ENCODE data around the gene LSM4.
"Not testable (repeated sequence)": the region's sequence is repeated elsewhere in the genome, so short reads cannot be mapped to it uniquely, and the experiment has no call there.

The LSM4 gene

GRCh38 chr19:18333680-18334079 is 10.8 kb upstream of the LSM4 start:
- H3K27me3 ChIP-seq (ENCODE audit: insufficient read depth, low read length), result no peaks in the 10 kb centered on the region
- H3K9me3 ChIP-seq (ENCODE audit: low read length), result no peaks in the 10 kb centered on the region
- no peak overlapping the region for H3K4me3 ChIP-seq (ENCODE audit: low read length)
- H3K36me3 ChIP-seq (ENCODE audit: insufficient read depth, low read length), result no peaks in the 10 kb centered on the region
- no peak overlapping the region for H2AFZ ChIP-seq (ENCODE audit: low read depth, low read length)
- H3K4me1 ChIP-seq (ENCODE audit: insufficient read depth, low read length), result peaks cover 6% of the 10 kb centered on the region

GRCh38 chr19:18332917-18333530 is 10.1 kb upstream of the LSM4 start:
- H2AFZ ChIP-seq (ENCODE audit: low read depth, low read length), result no peak overlapping the region
- peaks cover 7% of the 10 kb centered on the region for H3K4me1 ChIP-seq (ENCODE audit: insufficient read depth, low read length)
- no peaks in the 10 kb centered on the region for H3K9me3 ChIP-seq (ENCODE audit: low read length)
- H3K4me3 ChIP-seq (ENCODE audit: low read length), result no peak overlapping the region
- H3K36me3 ChIP-seq (ENCODE audit: insufficient read depth, low read length), result no peaks in the 10 kb centered on the region
- H3K27me3 ChIP-seq (ENCODE audit: insufficient read depth, low read length), result no peaks in the 10 kb centered on the region

GRCh38 chr19:18330868-18331267 is 8.0 kb upstream of the LSM4 start:
- H3K4me1 ChIP-seq (ENCODE audit: insufficient read depth, low read length), result peaks cover 7% of the 10 kb centered on the region
- H3K4me3 ChIP-seq (ENCODE audit: low read length), result no peak overlapping the region
- no peak overlapping the region for H2AFZ ChIP-seq (ENCODE audit: low read depth, low read length)
- H3K36me3 ChIP-seq (ENCODE audit: insufficient read depth, low read length), result no peaks in the 10 kb centered on the region
- H3K9me3 ChIP-seq (ENCODE audit: low read length), result no peaks in the 10 kb centered on the region
- no peaks in the 10 kb centered on the region for H3K27me3 ChIP-seq (ENCODE audit: insufficient read depth, low read length)

GRCh38 chr19:18329035-18329376 is 6.1 kb upstream of the LSM4 start:
- Histone ChIP-seq H3K27me3 (ENCODE audit: insufficient read depth, low read length) (no peaks in the 10 kb centered on the region), H3K4me3 (ENCODE audit: low read length) (peak overlapping the region; percentile 43), H3K4me1 (ENCODE audit: insufficient read depth, low read length) (peaks cover 7% of the 10 kb centered on the region), H3K36me3 (ENCODE audit: insufficient read depth, low read length) (no peaks in the 10 kb centered on the region), H3K9me3 (ENCODE audit: low read length) (no peaks in the 10 kb centered on the region), H2AFZ (ENCODE audit: low read depth, low read length) (peak overlapping the region; percentile 66)

- H3K27me3 ChIP-seq (ENCODE audit: insufficient read depth, low read length), result no peaks in the 10 kb centered on the region
- H3K4me1 ChIP-seq (ENCODE audit: insufficient read depth, low read length), result peaks cover 11% of the 10 kb centered on the region
- peak overlapping the region; percentile 66 for H2AFZ ChIP-seq (ENCODE audit: low read depth, low read length)
- peak overlapping the region; percentile 43 for H3K4me3 ChIP-seq (ENCODE audit: low read length)
- no peaks in the 10 kb centered on the region for H3K36me3 ChIP-seq (ENCODE audit: insufficient read depth, low read length)
- H3K9me3 ChIP-seq (ENCODE audit: low read length), result no peaks in the 10 kb centered on the region
Measured at GRCh38 chr19:18328340-18329034, 5.6 kb upstream of the LSM4 start.

- H3K27me3 ChIP-seq (ENCODE audit: insufficient read depth, low read length), result no peaks in the 10 kb centered on the region
- no peaks in the 10 kb centered on the region for H3K9me3 ChIP-seq (ENCODE audit: low read length)
- H3K36me3 ChIP-seq (ENCODE audit: insufficient read depth, low read length), result no peaks in the 10 kb centered on the region
- peaks cover 19% of the 10 kb centered on the region for H3K4me1 ChIP-seq (ENCODE audit: insufficient read depth, low read length)
- no peak overlapping the region for H3K4me3 ChIP-seq (ENCODE audit: low read length)
- no peak overlapping the region for H2AFZ ChIP-seq (ENCODE audit: low read depth, low read length)
Measured at GRCh38 chr19:18326772-18327171, 3.9 kb upstream of the LSM4 start.

GRCh38 chr19:18324373-18324731 is 1.5 kb upstream of the LSM4 start:
- H2AFZ ChIP-seq (ENCODE audit: low read depth, low read length); H3K27me3 ChIP-seq (ENCODE audit: insufficient read depth, low read length); H3K36me3 ChIP-seq (ENCODE audit: insufficient read depth, low read length); H3K4me3 ChIP-seq (ENCODE audit: low read length); H3K9me3 ChIP-seq (ENCODE audit: low read length): not testable (repeated sequence)
- peaks cover 26% of the 10 kb centered on the region for H3K4me1 ChIP-seq (ENCODE audit: insufficient read depth, low read length)

- no peaks in the 10 kb centered on the region for H3K9me3 ChIP-seq (ENCODE audit: low read length)
- H3K36me3 ChIP-seq (ENCODE audit: insufficient read depth, low read length), result peaks cover 5% of the 10 kb centered on the region
- peak overlapping the region; percentile 95 for H3K4me3 ChIP-seq (ENCODE audit: low read length)
- peak overlapping the region; percentile 49 for H2AFZ ChIP-seq (ENCODE audit: low read depth, low read length)
- peaks cover 19% of the 10 kb centered on the region for H3K4me1 ChIP-seq (ENCODE audit: insufficient read depth, low read length)
- H3K27me3 ChIP-seq (ENCODE audit: insufficient read depth, low read length), result no peaks in the 10 kb centered on the region
Measured at GRCh38 chr19:18322318-18322758, 538 bp downstream of the LSM4 start.

- no peaks in the 10 kb centered on the region for H3K9me3 ChIP-seq (ENCODE audit: low read length)
Measured at GRCh38 chr19:18321734-18322102, 1.2 kb downstream of the LSM4 start.

GRCh38 chr19:18320865-18321733 is 1.8 kb downstream of the LSM4 start:
- Histone ChIP-seq H3K9me3 (ENCODE audit: low read length) (no peaks in the 10 kb centered on the region), H3K36me3 (ENCODE audit: insufficient read depth, low read length) (peaks cover 5% of the 10 kb centered on the region), H2AFZ (ENCODE audit: low read depth, low read length) (no peak overlapping the region), H3K27me3 (ENCODE audit: insufficient read depth, low read length) (no peaks in the 10 kb centered on the region), H3K4me1 (ENCODE audit: insufficient read depth, low read length) (peaks cover 19% of the 10 kb centered on the region), H3K4me3 (ENCODE audit: low read length) (peak overlapping the region; percentile 95)

More at GRCh38 chr19:18321734-18322102, 1.2 kb downstream of the LSM4 start:
- H2AFZ ChIP-seq (ENCODE audit: low read depth, low read length), result no peak overlapping the region
- peaks cover 19% of the 10 kb centered on the region for H3K4me1 ChIP-seq (ENCODE audit: insufficient read depth, low read length)
- H3K4me3 ChIP-seq (ENCODE audit: low read length), result peak overlapping the region; percentile 95
- H3K27me3 ChIP-seq (ENCODE audit: insufficient read depth, low read length), result no peaks in the 10 kb centered on the region
- peaks cover 5% of the 10 kb centered on the region for H3K36me3 ChIP-seq (ENCODE audit: insufficient read depth, low read length)

- Histone ChIP-seq H3K4me1 (ENCODE audit: insufficient read depth, low read length) (peaks cover 19% of the 10 kb centered on the region), H3K9me3 (ENCODE audit: low read length) (no peaks in the 10 kb centered on the region), H3K36me3 (ENCODE audit: insufficient read depth, low read length) (peaks cover 16% of the 10 kb centered on the region), H3K4me3 (ENCODE audit: low read length) (no peak overlapping the region), H3K27me3 (ENCODE audit: insufficient read depth, low read length) (no peaks in the 10 kb centered on the region), H2AFZ (ENCODE audit: low read depth, low read length) (no peak overlapping the region)
Measured at GRCh38 chr19:18319591-18320135, 3.2 kb downstream of the LSM4 start.

- Histone ChIP-seq H2AFZ (ENCODE audit: low read depth, low read length) (no peak overlapping the region), H3K27me3 (ENCODE audit: insufficient read depth, low read length) (no peaks in the 10 kb centered on the region), H3K4me1 (ENCODE audit: insufficient read depth, low read length) (peaks cover 12% of the 10 kb centered on the region), H3K4me3 (ENCODE audit: low read length) (no peak overlapping the region), H3K36me3 (ENCODE audit: insufficient read depth, low read length) (peaks cover 22% of the 10 kb centered on the region), H3K9me3 (ENCODE audit: low read length) (no peaks in the 10 kb centered on the region)
Measured at GRCh38 chr19:18317961-18318800, 4.7 kb downstream of the LSM4 start.

Data from neuron (in vitro differentiated cells).